AG04449 (cell line): Measurements from ENCODE around the gene UNC45A.
A peak's percentile ranks its signal among the peaks of the same experiment; 100 is the strongest.

ENCODE experiments used
- CTCF ChIA-PET: fragments of 350-600 bp; formaldehyde crosslinking; extraction: SDS; loops from one replicate; lab custom pipeline; 2021; ENCODE audit warnings: antibody characterized with exemption; lab: Yijun Ruan, JAX
- POLR2A ChIA-PET: fragments of 400-600, 350-600 bp; formaldehyde crosslinking; extraction: SDS; loops from one replicate; lab custom pipeline; 2020; ENCODE audit warnings: antibody characterized with exemption, inconsistent platforms; lab: Yijun Ruan, JAX
- DNase-seq: peaks from one replicate; pipeline ENCODE4 v3.0.0-alpha.2; 2010; ENCODE audit warnings: low read depth, low spot score
- H3K4me3 ChIP-seq: 2 replicates; pipeline ENCODE4 v1.5.1; 2011; ENCODE audit warnings: low read depth, mild to moderate bottlenecking, control low read depth, low read length
- CTCF ChIP-seq: IDR thresholded peaks from one replicate; pipeline ENCODE4 v1.5.1; 2011; ENCODE audit warnings: mild to moderate bottlenecking, moderate library complexity, low read length, control low read depth, inconsistent platforms; ENCODE audit not compliant: insufficient read depth; ENCODE audit errors: missing control alignments

Gene UNC45A

GRCh38 chr15:90902840-90903732 lies 32.0 kb upstream of the UNC45A start, which contains the start of gene MAN2A2:
Gene MAN2A2, plus strand, starts transcription at chr15:90903302. Its CDS starts 906 bp downstream, at chr15:90904208.
- no peak for DNase-seq
- no peak for TF ChIP-seq CTCF
- ChIA-PET POLR2A (interaction anchor here (0.6 to 1.3 kb wide), 5 partner anchors 11 to 52 kb away, joined by 3 to 4 read pairs (median 3); partner anchors contain the start of gene RCCD1), CTCF (interaction anchor here (0.7 to 14.0 kb wide), 10 partner anchors 7 to 255 kb away, joined by 3 to 186 read pairs (median 6); partner anchors contain the start of genes FES, HDDC3 and UNC45A)
- H3K4me3 ChIP-seq = peak within 1 kb of the TSS; percentile 76

DNA sequence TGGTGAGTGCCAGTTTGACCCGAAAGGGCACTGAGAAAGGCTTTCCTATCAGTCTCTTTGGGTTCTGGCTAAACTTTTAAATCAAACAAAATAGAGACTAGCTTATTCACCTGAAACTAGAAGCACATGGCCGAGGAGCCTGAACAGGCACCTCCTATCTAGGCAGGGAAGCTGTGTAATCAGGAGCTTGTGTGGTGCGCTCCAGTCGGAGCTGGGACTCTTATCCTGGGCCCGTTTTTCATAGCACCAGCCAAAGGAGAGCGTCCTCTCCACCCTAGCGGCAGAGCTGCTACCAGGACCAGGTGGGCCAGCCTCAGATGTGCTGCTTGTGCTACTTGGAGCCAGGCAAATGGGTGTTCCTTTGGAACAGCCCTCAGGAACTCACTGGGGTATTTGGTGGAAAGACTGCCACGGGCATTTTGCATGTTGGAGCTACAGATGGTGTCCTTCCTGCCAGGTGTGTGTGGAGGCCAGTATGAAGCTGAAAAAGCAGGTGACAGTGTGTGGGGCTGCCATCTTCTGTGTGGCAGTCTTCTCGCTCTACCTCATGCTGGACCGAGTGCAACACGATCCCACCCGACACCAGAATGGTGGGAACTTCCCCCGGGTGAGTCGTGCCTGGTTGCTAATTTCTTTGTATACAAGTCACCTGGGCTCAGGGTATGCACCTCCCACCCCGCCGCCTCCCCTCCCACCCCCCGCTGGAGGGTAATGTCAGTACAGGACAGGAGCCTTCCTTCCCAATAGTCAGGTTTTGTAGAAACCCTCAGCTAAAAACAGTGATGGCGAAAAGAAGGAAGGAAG lies 31.1 kb upstream of the UNC45A start:
- no peak for TF ChIP-seq CTCF
- H3K4me3 ChIP-seq = peak overlapping the region; percentile 76
- no peak for DNase-seq
- ChIA-PET POLR2A (interaction anchor here (1.2 kb wide), 1 partner anchor 10 kb away, joined by 3 read pairs; no protein-coding TSS in a partner anchor), CTCF (interaction anchor here (0.8 to 14.0 kb wide), 8 partner anchors 8 to 368 kb away, joined by 3 to 186 read pairs (median 5); partner anchors contain the start of genes FES, HDDC3 and UNC45A)

- POLR2A ChIA-PET = no interaction called here
- DNase-seq = no peak
- no peak overlapping the region for H3K4me3 ChIP-seq
- CTCF ChIA-PET = interaction anchor here (1.1 to 14.0 kb wide), 7 partner anchors 9 to 367 kb away, joined by 3 to 186 read pairs (median 5); partner anchors contain the start of genes FES, HDDC3 and UNC45A
- TF ChIP-seq CTCF = no peak
Observed at GRCh38 chr15:90904746-90905145, 30.3 kb upstream of the UNC45A start.

GRCh38 chr15:90905306-90906180 lies 29.5 kb upstream of the UNC45A start:
- TF ChIP-seq CTCF = no peak
- POLR2A ChIA-PET = no interaction called here

GRCh38 chr15:90906181-90906849 lies 28.8 kb upstream of the UNC45A start:
- no peak for DNase-seq
- no peak overlapping the region for H3K4me3 ChIP-seq
- TF ChIP-seq CTCF = no peak
- ChIA-PET CTCF (interaction anchor here (1.2 to 14.0 kb wide), 3 partner anchors 11 to 27 kb away, joined by 4 to 186 read pairs (median 4); partner anchors contain the start of genes HDDC3 and UNC45A), POLR2A (no interaction called here)

More at GRCh38 chr15:90905306-90906180, 29.5 kb upstream of the UNC45A start:
- DNase-seq = no peak
- CTCF ChIA-PET = interaction anchor here (1.2 to 14.0 kb wide), 6 partner anchors 8 to 28 kb away, joined by 3 to 186 read pairs (median 4); partner anchors contain the start of genes FES, HDDC3 and UNC45A
- no peak overlapping the region for H3K4me3 ChIP-seq
